ENCODE results near the gene CEBPB. TPM values are rescaled to one million over a fixed set of nuclear protein-coding genes. Genes with fewer than 3 reads are reported as not detected.

The CEBPB gene
- polyA plus RNA-seq, 1 experiment = 24.6 TPM

- TF ChIP-seq CTCF (IDR thresholded peaks at IDR 0.05; ENCODE audit: insufficient read depth, low read depth, low read length) = no peak
- H3K27me3 ChIP-seq (ENCODE audit: control insufficient read depth, insufficient read depth, low read length) = no peaks in the 10 kb centered on the region
- H3K36me3 ChIP-seq (ENCODE audit: control insufficient read depth, insufficient read depth, low read length) = no peaks in the 10 kb centered on the region
- ChIA-PET POLR2A (no interaction called here), CTCF (no interaction called here)
- no peak overlapping the region for H3K4me3 ChIP-seq (ENCODE audit: low read depth, low read length)
- DNase-seq (ENCODE audit: low read depth) = no peak
Observed at GRCh38 chr20:50215926-50216325, 25.3 kb downstream of the CEBPB start.

GRCh38 chr20:50216543-50217206, 26.0 kb downstream of the CEBPB start:
- H3K36me3 ChIP-seq (ENCODE audit: control insufficient read depth, insufficient read depth, low read length) = no peaks in the 10 kb centered on the region
- no peak for DNase-seq (ENCODE audit: low read depth)
- H3K27me3 ChIP-seq (ENCODE audit: control insufficient read depth, insufficient read depth, low read length) = no peaks in the 10 kb centered on the region
- TF ChIP-seq CTCF (IDR thresholded peaks at IDR 0.05; ENCODE audit: insufficient read depth, low read depth, low read length) = no peak
- ChIA-PET CTCF (interaction anchor here (0.6 to 1.1 kb wide), 2 partner anchors 295 to 512 kb away, joined by 3 read pairs; no protein-coding TSS in a partner anchor), POLR2A (no interaction called here)
- no peak overlapping the region for H3K4me3 ChIP-seq (ENCODE audit: low read depth, low read length)

- ChIA-PET CTCF (interaction anchor here (0.6 to 1.1 kb wide), 2 partner anchors 294 to 511 kb away, joined by 3 read pairs; no protein-coding TSS in a partner anchor), POLR2A (no interaction called here)
- no peak for TF ChIP-seq CTCF (IDR thresholded peaks at IDR 0.05; ENCODE audit: insufficient read depth, low read depth, low read length)
- DNase-seq (ENCODE audit: low read depth) = no peak
- Histone ChIP-seq H3K27me3 (ENCODE audit: control insufficient read depth, insufficient read depth, low read length) (no peaks in the 10 kb centered on the region), H3K4me3 (ENCODE audit: low read depth, low read length) (no peak overlapping the region), H3K36me3 (ENCODE audit: control insufficient read depth, insufficient read depth, low read length) (no peaks in the 10 kb centered on the region)
Observed at GRCh38 chr20:50217207-50217949, 26.7 kb downstream of the CEBPB start.

GRCh38 chr20:50218987-50219435, 28.4 kb downstream of the CEBPB start:
- H3K36me3 ChIP-seq (ENCODE audit: control insufficient read depth, insufficient read depth, low read length) = no peaks in the 10 kb centered on the region
- no peak overlapping the region for H3K4me3 ChIP-seq (ENCODE audit: low read depth, low read length)
- no peaks in the 10 kb centered on the region for H3K27me3 ChIP-seq (ENCODE audit: control insufficient read depth, insufficient read depth, low read length)
- CTCF ChIA-PET = no interaction called here
- no peak for DNase-seq (ENCODE audit: low read depth)
- POLR2A ChIA-PET = no interaction called here
- TF ChIP-seq CTCF (IDR thresholded peaks at IDR 0.05; ENCODE audit: insufficient read depth, low read depth, low read length) = no peak

DNA sequence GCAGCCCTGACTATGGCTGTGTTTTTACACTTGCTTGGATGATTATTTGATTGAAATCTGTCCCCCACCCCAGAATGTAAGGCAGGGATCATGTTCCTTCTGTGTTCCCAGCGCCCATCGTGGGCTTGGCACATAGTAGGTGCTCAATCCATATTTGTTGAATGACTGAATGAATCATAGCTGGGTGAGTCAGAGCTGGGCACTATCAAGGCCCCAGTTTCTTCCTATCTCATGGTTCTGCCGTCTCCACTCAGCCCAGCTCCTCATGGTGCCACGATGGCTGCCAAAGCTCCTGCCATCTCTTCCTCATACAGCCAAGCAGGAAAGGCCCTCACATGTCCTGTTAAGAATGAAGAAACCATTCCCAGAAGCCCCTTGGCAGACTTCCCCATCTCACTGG, 29.0 kb downstream of the CEBPB start:
- CTCF ChIA-PET = no interaction called here
- no peak for TF ChIP-seq CTCF (IDR thresholded peaks at IDR 0.05; ENCODE audit: insufficient read depth, low read depth, low read length)
- POLR2A ChIA-PET = no interaction called here
- Histone ChIP-seq H3K4me3 (ENCODE audit: low read depth, low read length) (no peak overlapping the region), H3K27me3 (ENCODE audit: control insufficient read depth, insufficient read depth, low read length) (no peaks in the 10 kb centered on the region), H3K36me3 (ENCODE audit: control insufficient read depth, insufficient read depth, low read length) (no peaks in the 10 kb centered on the region)
- no peak for DNase-seq (ENCODE audit: low read depth)

Data from BJ (cell line).